Stimulated activated naive B cell treated with anti-CD40 and anti-IgM and Interleukin-4, amounts not matched to agents 10 μg/mL and 1 μg/mL and 100 μg/mL, for 72 hours (primary cell): ENCODE results near the gene ASTN2.

Experiments used
- ATAC-seq, 2 donors: fragments of 150-1000 bp; cut with Tn5 transposase; replicated peaks; 2 replicates each; pipeline ENCODE4 v1.10.0; 2021; ENCODE audit warnings: moderate library complexity in 1 of 2
- DNase-seq: peaks from one replicate; pipeline ENCODE4 v3.0.0; 2021
- H3K27ac Mint-ChIP-seq: one replicate; pipeline ENCODE4 v1.8.0; 2022; ENCODE audit warnings: mild to moderate bottlenecking, mixed read lengths
- H3K27me3 Mint-ChIP-seq, 2 donors: one replicate each; pipeline ENCODE4 v1.8.0; 2022; ENCODE audit warnings: mixed read lengths in 2 of 2
- H3K36me3 Mint-ChIP-seq, 2 donors: one replicate each; pipeline ENCODE4 v1.8.0; 2022; ENCODE audit warnings: mixed read lengths in 2 of 2, mild to moderate bottlenecking in 1 of 2
- H3K4me1 Mint-ChIP-seq, 2 donors: one replicate each; pipeline ENCODE4 v1.8.0; 2022; ENCODE audit warnings: mixed read lengths in 2 of 2, mild to moderate bottlenecking in 1 of 2
- H3K4me3 Mint-ChIP-seq, 2 donors: one replicate each; pipeline ENCODE4 v1.8.0; 2022; ENCODE audit warnings: mild to moderate bottlenecking in 2 of 2, mixed read lengths in 2 of 2, moderate library complexity in 1 of 2
- H3K9me3 Mint-ChIP-seq, 2 donors: one replicate each; pipeline ENCODE4 v1.8.0; 2022; ENCODE audit warnings: mixed read lengths in 2 of 2, mild to moderate bottlenecking in 1 of 2

ASTN2 gene

GRCh38 chr9:116476935-116477381 lies 937.9 kb downstream of the ASTN2 start:
- H3K36me3 Mint-ChIP-seq, result peaks cover 0 to 10% of the 10 kb centered on the region in 2 donors
- no peak for DNase-seq

GRCh38 chr9:116476002-116476401 lies 938.9 kb downstream of the ASTN2 start:
- Mint-ChIP-seq H3K27ac (no peak overlapping the region), H3K27me3 (no peaks in the 10 kb centered on the region), H3K9me3 (no peaks in the 10 kb centered on the region), H3K4me3 (no peak overlapping the region), H3K36me3 (peaks cover 0 to 10% of the 10 kb centered on the region in 2 donors), H3K4me1 (no peaks in the 10 kb centered on the region)
- no peak for ATAC-seq
- DNase-seq, result no peak

More at GRCh38 chr9:116476935-116477381, 937.9 kb downstream of the ASTN2 start:
- no peak for ATAC-seq
- Mint-ChIP-seq H3K9me3 (no peaks in the 10 kb centered on the region), H3K4me3 (no peak overlapping the region), H3K27ac (no peak overlapping the region), H3K27me3 (no peaks in the 10 kb centered on the region), H3K4me1 (no peaks in the 10 kb centered on the region)

GRCh38 chr9:116475201-116475600 lies 939.7 kb downstream of the ASTN2 start:
- no peak overlapping the region for H3K4me3 Mint-ChIP-seq
- no peak overlapping the region for H3K27ac Mint-ChIP-seq
- no peaks in the 10 kb centered on the region for H3K27me3 Mint-ChIP-seq
- DNase-seq (no peak), ATAC-seq (no peak)
- peaks cover 0 to 10% of the 10 kb centered on the region in 2 donors for H3K36me3 Mint-ChIP-seq
- no peaks in the 10 kb centered on the region for H3K4me1 Mint-ChIP-seq
- no peaks in the 10 kb centered on the region for H3K9me3 Mint-ChIP-seq

GRCh38 chr9:116471944-116472506 lies 942.8 kb downstream of the ASTN2 start:
- Mint-ChIP-seq H3K9me3 (no peaks in the 10 kb centered on the region), H3K27me3 (no peaks in the 10 kb centered on the region), H3K4me1 (no peaks in the 10 kb centered on the region), H3K4me3 (no peak overlapping the region), H3K36me3 (peaks cover 0 to 7% of the 10 kb centered on the region in 2 donors), H3K27ac (no peak overlapping the region)
- ATAC-seq, result no peak
- DNase-seq, result no peak

- no peak for DNase-seq
- ATAC-seq, result no peak
- H3K4me3 Mint-ChIP-seq, result no peak overlapping the region
- no peaks in the 10 kb centered on the region for H3K9me3 Mint-ChIP-seq
- peaks cover 0 to 3% of the 10 kb centered on the region in 2 donors for H3K36me3 Mint-ChIP-seq
- no peaks in the 10 kb centered on the region for H3K27me3 Mint-ChIP-seq
- H3K4me1 Mint-ChIP-seq, result no peaks in the 10 kb centered on the region
- H3K27ac Mint-ChIP-seq, result no peak overlapping the region
These were observed 943.6 kb downstream of the ASTN2 start for GRCh38 chr9:116471093-116471906.

- no peak for DNase-seq
- Mint-ChIP-seq H3K4me3 (no peak overlapping the region), H3K4me1 (no peaks in the 10 kb centered on the region), H3K27me3 (no peaks in the 10 kb centered on the region), H3K9me3 (no peaks in the 10 kb centered on the region), H3K27ac (no peak overlapping the region), H3K36me3 (no peaks in the 10 kb centered on the region)
- no peak for ATAC-seq
These were observed 945.9 kb downstream of the ASTN2 start for GRCh38 chr9:116468793-116469527.

GRCh38 chr9:116468369-116468768 lies 946.5 kb downstream of the ASTN2 start:
- no peaks in the 10 kb centered on the region for H3K27me3 Mint-ChIP-seq
- H3K9me3 Mint-ChIP-seq, result no peaks in the 10 kb centered on the region
- no peaks in the 10 kb centered on the region for H3K4me1 Mint-ChIP-seq
- H3K4me3 Mint-ChIP-seq, result no peak overlapping the region
- DNase-seq, result no peak
- no peak overlapping the region for H3K27ac Mint-ChIP-seq
- H3K36me3 Mint-ChIP-seq, result no peaks in the 10 kb centered on the region
- no peak for ATAC-seq

GRCh38 chr9:116467740-116468351 lies 947.0 kb downstream of the ASTN2 start:
- no peaks in the 10 kb centered on the region for H3K4me1 Mint-ChIP-seq
- DNase-seq (no peak), ATAC-seq (no peak)
- H3K27me3 Mint-ChIP-seq, result no peaks in the 10 kb centered on the region
- no peaks in the 10 kb centered on the region for H3K9me3 Mint-ChIP-seq
- H3K4me3 Mint-ChIP-seq, result no peak overlapping the region
- H3K27ac Mint-ChIP-seq, result no peak overlapping the region
- H3K36me3 Mint-ChIP-seq, result no peaks in the 10 kb centered on the region

- Mint-ChIP-seq H3K4me3 (no peak overlapping the region), H3K9me3 (peaks cover 0 to under 1% of the 10 kb centered on the region in 2 donors), H3K36me3 (no peaks in the 10 kb centered on the region), H3K27me3 (no peaks in the 10 kb centered on the region), H3K4me1 (no peaks in the 10 kb centered on the region), H3K27ac (no peak overlapping the region)
- ATAC-seq (no peak), DNase-seq (no peak)
These were observed 948.3 kb downstream of the ASTN2 start for GRCh38 chr9:116466271-116467235.

- no peak for ATAC-seq
- H3K36me3 Mint-ChIP-seq, result no peaks in the 10 kb centered on the region
- H3K27ac Mint-ChIP-seq, result no peak overlapping the region
- H3K9me3 Mint-ChIP-seq, result peaks cover 0 to 3% of the 10 kb centered on the region in 2 donors
- H3K4me1 Mint-ChIP-seq, result no peaks in the 10 kb centered on the region
- H3K4me3 Mint-ChIP-seq, result no peak overlapping the region
- no peak for DNase-seq
- no peaks in the 10 kb centered on the region for H3K27me3 Mint-ChIP-seq
These were observed 949.1 kb downstream of the ASTN2 start for GRCh38 chr9:116465576-116466270.

GRCh38 chr9:116464987-116465571 lies 949.8 kb downstream of the ASTN2 start:
- ATAC-seq (no peak), DNase-seq (no peak)
- Mint-ChIP-seq H3K27ac (no peak overlapping the region), H3K36me3 (no peaks in the 10 kb centered on the region), H3K9me3 (peaks cover 0 to 3% of the 10 kb centered on the region in 2 donors), H3K4me3 (no peak overlapping the region), H3K27me3 (no peaks in the 10 kb centered on the region), H3K4me1 (no peaks in the 10 kb centered on the region)

- no peaks in the 10 kb centered on the region for H3K27me3 Mint-ChIP-seq
- DNase-seq (no peak), ATAC-seq (no peak)
- H3K36me3 Mint-ChIP-seq, result no peaks in the 10 kb centered on the region
- no peak overlapping the region for H3K4me3 Mint-ChIP-seq
- peaks cover 0 to 3% of the 10 kb centered on the region in 2 donors for H3K9me3 Mint-ChIP-seq
- H3K4me1 Mint-ChIP-seq, result no peaks in the 10 kb centered on the region
- no peak overlapping the region for H3K27ac Mint-ChIP-seq
These were observed 950.4 kb downstream of the ASTN2 start for GRCh38 chr9:116464423-116464822.

- no peak overlapping the region for H3K27ac Mint-ChIP-seq
- ATAC-seq (no peak), DNase-seq (no peak)
- peaks cover 6 to 8% of the 10 kb centered on the region in 2 donors for H3K9me3 Mint-ChIP-seq
- no peaks in the 10 kb centered on the region for H3K27me3 Mint-ChIP-seq
- H3K36me3 Mint-ChIP-seq, result peaks cover 0 to 2% of the 10 kb centered on the region in 2 donors
- H3K4me3 Mint-ChIP-seq, result no peak overlapping the region
- H3K4me1 Mint-ChIP-seq, result no peaks in the 10 kb centered on the region
These were observed 953.2 kb downstream of the ASTN2 start for GRCh38 chr9:116461632-116462031.
